Transverse colon (tissue), 4 donors: ENCODE results near the gene LAMC1.

ENCODE experiments used
- EP300 ChIP-seq: sonication (generic); formaldehyde crosslinking; IDR thresholded peaks from one replicate; pipeline ENCODE4 v1.6.1; 2017; ENCODE audit warnings: antibody characterized with exemption, low read depth
- POLR2A ChIP-seq: fragments of 450-650 bp; IDR thresholded peaks from one replicate; pipeline ENCODE4 v1.6.1; 2016; ENCODE audit warnings: antibody characterized with exemption, mild to moderate bottlenecking, moderate library complexity
- POLR2AphosphoS5 ChIP-seq, 3 donors: sonication (generic); formaldehyde crosslinking; IDR thresholded peaks; one replicate each; pipeline ENCODE4 v1.6.1; 2016; ENCODE audit warnings: antibody characterized with exemption in 3 of 3
- TF ChIP-seq, protein P1 (sequence below), 5 experiments: fragments of 200-600 bp in 3 of 5; fragments of 450-650 bp in 2 of 5; sonication (generic) in 3 of 5; IDR thresholded peaks; 1 replicate in 2 of 5; 2 replicates in 3 of 5; pipeline ENCODE4 v1.5.1; 2016 to 2017; ENCODE audit warnings: antibody characterized with exemption in 5 of 5, inconsistent platforms in 3 of 5, mild to moderate bottlenecking in 2 of 5, moderate library complexity in 1 of 5

DNA sequence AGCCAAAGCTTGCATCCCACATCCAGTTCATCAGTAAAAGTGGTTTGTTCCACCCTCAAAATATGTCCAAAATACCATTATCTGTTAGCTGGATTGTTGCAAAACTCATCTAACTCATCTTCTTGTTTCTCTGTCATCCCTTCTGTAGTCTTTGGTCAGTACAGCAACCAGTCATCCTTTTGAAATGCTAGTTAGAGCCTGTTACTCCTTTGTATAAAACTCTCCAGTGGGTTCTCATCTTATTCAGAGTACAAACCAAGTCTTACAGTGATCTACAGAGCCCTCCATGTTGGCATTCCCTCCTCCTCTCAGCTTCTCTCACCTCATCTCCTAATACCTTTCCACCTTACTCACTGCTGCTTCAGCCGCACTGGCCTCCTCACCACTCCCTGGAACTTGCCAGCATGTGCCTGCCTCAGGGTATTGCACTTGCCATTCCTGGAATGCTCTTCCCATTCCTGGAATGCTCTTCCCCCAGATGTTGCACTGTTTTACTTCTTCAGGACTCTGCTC is 70.6 kb downstream of the LAMC1 start:
- TF ChIP-seq, protein P1, sequence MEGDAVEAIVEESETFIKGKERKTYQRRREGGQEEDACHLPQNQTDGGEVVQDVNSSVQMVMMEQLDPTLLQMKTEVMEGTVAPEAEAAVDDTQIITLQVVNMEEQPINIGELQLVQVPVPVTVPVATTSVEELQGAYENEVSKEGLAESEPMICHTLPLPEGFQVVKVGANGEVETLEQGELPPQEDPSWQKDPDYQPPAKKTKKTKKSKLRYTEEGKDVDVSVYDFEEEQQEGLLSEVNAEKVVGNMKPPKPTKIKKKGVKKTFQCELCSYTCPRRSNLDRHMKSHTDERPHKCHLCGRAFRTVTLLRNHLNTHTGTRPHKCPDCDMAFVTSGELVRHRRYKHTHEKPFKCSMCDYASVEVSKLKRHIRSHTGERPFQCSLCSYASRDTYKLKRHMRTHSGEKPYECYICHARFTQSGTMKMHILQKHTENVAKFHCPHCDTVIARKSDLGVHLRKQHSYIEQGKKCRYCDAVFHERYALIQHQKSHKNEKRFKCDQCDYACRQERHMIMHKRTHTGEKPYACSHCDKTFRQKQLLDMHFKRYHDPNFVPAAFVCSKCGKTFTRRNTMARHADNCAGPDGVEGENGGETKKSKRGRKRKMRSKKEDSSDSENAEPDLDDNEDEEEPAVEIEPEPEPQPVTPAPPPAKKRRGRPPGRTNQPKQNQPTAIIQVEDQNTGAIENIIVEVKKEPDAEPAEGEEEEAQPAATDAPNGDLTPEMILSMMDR (IDR thresholded peaks at IDR 0.05): no peak
- TF ChIP-seq EP300 (no peak), POLR2A (no peak), POLR2AphosphoS5 (IDR thresholded peaks at IDR 0.05) (no peak)
